HEK293 (cell line): ENCODE data around the gene DPM2.

Source experiments
- CTCF ChIP-seq: fragments of 450-650 bp; formaldehyde crosslinking; IDR thresholded peaks from 2 replicates; pipeline ENCODE4 v1.5.1; 2016; ENCODE audit warnings: missing biosample characterization, missing genetic modification characterization
- RBAK ChIP-seq: fragments of 450-650 bp; formaldehyde crosslinking; IDR thresholded peaks from 2 replicates; pipeline ENCODE4 v1.5.1; 2016; ENCODE audit warnings: missing biosample characterization, missing genetic modification characterization
- YY2 ChIP-seq: fragments of 450-650 bp; formaldehyde crosslinking; IDR thresholded peaks from 2 replicates; pipeline ENCODE4 v1.5.1; 2016; ENCODE audit warnings: missing biosample characterization, missing genetic modification characterization
- ZNF184 ChIP-seq: fragments of 450-650 bp; IDR thresholded peaks from 2 replicates; pipeline ENCODE4 v1.5.1; 2018; ENCODE audit warnings: missing biosample characterization, mild to moderate bottlenecking, missing genetic modification characterization
- ZNF292 ChIP-seq: fragments of 450-650 bp; formaldehyde crosslinking; IDR thresholded peaks from 2 replicates; pipeline ENCODE4 v1.5.1; 2016; ENCODE audit warnings: low read depth, missing biosample characterization, missing genetic modification characterization, borderline replicate concordance
- ZNF433 ChIP-seq: fragments of 450-650 bp; formaldehyde crosslinking; IDR thresholded peaks from 2 replicates; pipeline ENCODE4 v1.5.1; 2016; ENCODE audit warnings: missing biosample characterization, missing genetic modification characterization, low read depth
- ZNF514 ChIP-seq: fragments of 450-650 bp; formaldehyde crosslinking; IDR thresholded peaks from 2 replicates; pipeline ENCODE4 v1.5.1; 2016; ENCODE audit warnings: missing biosample characterization, missing genetic modification characterization
- TF ChIP-seq, protein P1 (sequence below): fragments of 450-650 bp; formaldehyde crosslinking; IDR thresholded peaks from 2 replicates; pipeline ENCODE4 v1.5.1; 2017; ENCODE audit warnings: missing biosample characterization, missing genetic modification characterization
- TF ChIP-seq, protein P2 (sequence below): fragments of 450-650 bp; formaldehyde crosslinking; IDR thresholded peaks from 2 replicates; pipeline ENCODE4 v1.5.1; 2017; ENCODE audit warnings: missing biosample characterization, missing genetic modification characterization

DNA sequence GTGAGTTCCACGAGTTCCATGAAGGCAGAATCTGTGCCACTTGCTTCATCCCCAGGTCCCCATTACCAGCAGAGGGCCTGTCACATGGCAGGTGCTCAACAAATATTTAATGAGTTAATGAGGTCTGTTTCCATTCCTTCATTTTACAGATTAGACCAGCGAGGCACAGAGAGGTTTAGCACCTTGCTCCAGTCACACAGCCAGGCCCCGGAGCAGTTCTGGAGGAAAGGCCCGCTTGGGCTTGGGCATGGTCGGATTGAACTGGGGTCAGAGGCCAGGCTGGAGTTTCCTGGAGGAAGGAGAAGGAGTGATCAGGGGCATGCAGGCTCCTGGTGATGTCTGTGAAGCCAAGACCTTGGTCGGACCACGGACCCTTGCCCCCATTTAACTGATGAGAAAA, 16.9 kb downstream of the DPM2 start:
- TF ChIP-seq, protein P1, sequence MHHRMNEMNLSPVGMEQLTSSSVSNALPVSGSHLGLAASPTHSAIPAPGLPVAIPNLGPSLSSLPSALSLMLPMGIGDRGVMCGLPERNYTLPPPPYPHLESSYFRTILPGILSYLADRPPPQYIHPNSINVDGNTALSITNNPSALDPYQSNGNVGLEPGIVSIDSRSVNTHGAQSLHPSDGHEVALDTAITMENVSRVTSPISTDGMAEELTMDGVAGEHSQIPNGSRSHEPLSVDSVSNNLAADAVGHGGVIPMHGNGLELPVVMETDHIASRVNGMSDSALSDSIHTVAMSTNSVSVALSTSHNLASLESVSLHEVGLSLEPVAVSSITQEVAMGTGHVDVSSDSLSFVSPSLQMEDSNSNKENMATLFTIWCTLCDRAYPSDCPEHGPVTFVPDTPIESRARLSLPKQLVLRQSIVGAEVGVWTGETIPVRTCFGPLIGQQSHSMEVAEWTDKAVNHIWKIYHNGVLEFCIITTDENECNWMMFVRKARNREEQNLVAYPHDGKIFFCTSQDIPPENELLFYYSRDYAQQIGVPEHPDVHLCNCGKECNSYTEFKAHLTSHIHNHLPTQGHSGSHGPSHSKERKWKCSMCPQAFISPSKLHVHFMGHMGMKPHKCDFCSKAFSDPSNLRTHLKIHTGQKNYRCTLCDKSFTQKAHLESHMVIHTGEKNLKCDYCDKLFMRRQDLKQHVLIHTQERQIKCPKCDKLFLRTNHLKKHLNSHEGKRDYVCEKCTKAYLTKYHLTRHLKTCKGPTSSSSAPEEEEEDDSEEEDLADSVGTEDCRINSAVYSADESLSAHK (tag by site-specific recombination) = no peak
- no peak for TF ChIP-seq YY2
- no peak for TF ChIP-seq CTCF
- TF ChIP-seq ZNF184 (tag by site-specific recombination) = no peak
- TF ChIP-seq RBAK = no peak
- TF ChIP-seq, protein P2, sequence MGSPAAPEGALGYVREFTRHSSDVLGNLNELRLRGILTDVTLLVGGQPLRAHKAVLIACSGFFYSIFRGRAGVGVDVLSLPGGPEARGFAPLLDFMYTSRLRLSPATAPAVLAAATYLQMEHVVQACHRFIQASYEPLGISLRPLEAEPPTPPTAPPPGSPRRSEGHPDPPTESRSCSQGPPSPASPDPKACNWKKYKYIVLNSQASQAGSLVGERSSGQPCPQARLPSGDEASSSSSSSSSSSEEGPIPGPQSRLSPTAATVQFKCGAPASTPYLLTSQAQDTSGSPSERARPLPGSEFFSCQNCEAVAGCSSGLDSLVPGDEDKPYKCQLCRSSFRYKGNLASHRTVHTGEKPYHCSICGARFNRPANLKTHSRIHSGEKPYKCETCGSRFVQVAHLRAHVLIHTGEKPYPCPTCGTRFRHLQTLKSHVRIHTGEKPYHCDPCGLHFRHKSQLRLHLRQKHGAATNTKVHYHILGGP = no peak
- TF ChIP-seq ZNF433 = no peak
- no peak for TF ChIP-seq ZNF292
- no peak for TF ChIP-seq ZNF514 (tag by site-specific recombination)
